Coronary artery (tissue), 2 donors: ENCODE data around the gene DUSP18.
A peak's percentile ranks its signal among the peaks of the same experiment; 100 is the strongest.
"Not testable (repeated sequence)": the region's sequence is repeated elsewhere in the genome, so short reads cannot be mapped to it uniquely, and the experiment has no call there.

Source experiments
- DNase-seq: peaks from one replicate; pipeline ENCODE4 v3.0.0-alpha.2; 2017; ENCODE audit warnings: low spot score
- H3K27ac ChIP-seq, 2 donors: fragments of 200-600 bp; sonication (generic); one replicate each; pipeline ENCODE4 v1.5.1; 2016 to 2019
- H3K4me3 ChIP-seq: fragments of 200-600 bp; sonication (generic); 2 replicates; pipeline ENCODE4 v1.5.1; 2016; ENCODE audit warnings: mild to moderate bottlenecking, moderate library complexity
- TF ChIP-seq, protein P1 (sequence below): fragments of 200-600 bp; sonication (generic); IDR thresholded peaks from one replicate; pipeline ENCODE4 v1.5.1; 2019; ENCODE audit warnings: antibody characterized with exemption

The DUSP18 gene

DNA sequence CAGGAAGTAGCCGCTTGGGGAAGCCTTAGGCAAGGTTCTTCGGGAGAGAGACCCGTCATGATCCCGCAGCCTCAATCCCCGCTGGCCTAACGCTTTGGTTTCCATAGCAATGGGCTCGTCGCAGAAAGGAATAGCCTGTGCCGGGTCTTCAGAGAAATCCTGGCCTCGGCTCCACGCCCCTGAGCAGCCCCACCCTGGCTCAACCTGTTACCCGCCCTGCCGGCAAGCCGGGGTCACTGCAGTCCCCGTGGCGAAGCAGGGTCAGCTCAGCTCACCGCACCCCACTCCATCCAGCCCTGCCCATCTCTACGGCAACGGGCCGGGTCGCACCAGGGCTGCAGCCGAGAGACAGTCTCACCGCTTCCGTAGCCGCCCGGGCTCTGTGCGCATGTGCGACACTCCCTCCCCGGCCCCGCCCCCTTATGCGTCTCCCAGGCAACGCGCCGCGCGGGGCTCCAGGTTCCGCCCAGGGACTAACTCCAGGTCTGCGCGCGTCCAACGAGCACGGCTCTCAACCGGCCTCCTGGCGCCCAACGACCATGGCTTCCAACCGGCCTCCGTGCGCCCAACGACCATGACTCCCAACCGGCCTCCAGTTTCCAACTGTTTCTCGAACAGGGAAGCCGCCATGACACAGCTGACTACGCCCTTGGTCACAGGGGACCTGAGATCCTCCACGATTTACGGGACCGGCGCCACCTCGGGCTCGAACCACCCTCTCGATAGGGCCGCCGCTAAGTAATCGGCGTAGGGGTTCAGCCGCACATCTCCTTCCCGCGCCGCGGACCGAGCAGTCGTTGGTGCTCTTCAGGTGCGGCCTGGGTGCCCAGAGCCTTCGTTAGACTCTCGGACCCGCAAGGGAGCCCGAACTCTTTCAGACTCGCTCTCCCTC, at the start of gene DUSP18:
DUSP18 (minus strand) TSS at position 382 of the 892 bp plus-strand sequence. CDS start 3,872 bp downstream, outside the sequence.
- TF ChIP-seq, protein P1, sequence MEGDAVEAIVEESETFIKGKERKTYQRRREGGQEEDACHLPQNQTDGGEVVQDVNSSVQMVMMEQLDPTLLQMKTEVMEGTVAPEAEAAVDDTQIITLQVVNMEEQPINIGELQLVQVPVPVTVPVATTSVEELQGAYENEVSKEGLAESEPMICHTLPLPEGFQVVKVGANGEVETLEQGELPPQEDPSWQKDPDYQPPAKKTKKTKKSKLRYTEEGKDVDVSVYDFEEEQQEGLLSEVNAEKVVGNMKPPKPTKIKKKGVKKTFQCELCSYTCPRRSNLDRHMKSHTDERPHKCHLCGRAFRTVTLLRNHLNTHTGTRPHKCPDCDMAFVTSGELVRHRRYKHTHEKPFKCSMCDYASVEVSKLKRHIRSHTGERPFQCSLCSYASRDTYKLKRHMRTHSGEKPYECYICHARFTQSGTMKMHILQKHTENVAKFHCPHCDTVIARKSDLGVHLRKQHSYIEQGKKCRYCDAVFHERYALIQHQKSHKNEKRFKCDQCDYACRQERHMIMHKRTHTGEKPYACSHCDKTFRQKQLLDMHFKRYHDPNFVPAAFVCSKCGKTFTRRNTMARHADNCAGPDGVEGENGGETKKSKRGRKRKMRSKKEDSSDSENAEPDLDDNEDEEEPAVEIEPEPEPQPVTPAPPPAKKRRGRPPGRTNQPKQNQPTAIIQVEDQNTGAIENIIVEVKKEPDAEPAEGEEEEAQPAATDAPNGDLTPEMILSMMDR, result no peak
- DNase-seq, result peak; percentile 94
- peak within 1 kb of the TSS; percentile 92 for H3K4me3 ChIP-seq
- peak within 1 kb of the TSS; percentile 25 to 76 for H3K27ac ChIP-seq

DNA sequence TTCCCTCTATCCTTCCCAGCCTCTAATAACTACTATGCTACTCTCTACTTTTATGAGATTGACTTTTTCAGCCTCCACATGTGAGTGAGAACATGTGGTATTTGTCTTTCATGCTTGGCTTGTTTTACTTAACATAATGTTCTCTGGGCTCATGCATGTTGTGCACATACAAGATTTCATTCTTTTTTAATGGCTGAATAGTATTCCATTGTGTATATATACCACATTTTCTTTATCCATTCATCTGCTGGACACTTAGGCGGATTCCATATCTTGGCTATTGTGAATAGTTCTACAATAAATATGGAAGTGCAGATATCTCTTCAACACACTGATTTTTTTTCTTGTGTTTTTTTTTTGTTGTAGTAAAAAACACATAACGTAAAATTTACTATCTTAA, 46.4 kb upstream of the DUSP18 start:
- Histone ChIP-seq H3K27ac (no peak overlapping the region), H3K4me3 (no peak overlapping the region)
- no peak for DNase-seq
- TF ChIP-seq, protein P1, result no peak

DNA sequence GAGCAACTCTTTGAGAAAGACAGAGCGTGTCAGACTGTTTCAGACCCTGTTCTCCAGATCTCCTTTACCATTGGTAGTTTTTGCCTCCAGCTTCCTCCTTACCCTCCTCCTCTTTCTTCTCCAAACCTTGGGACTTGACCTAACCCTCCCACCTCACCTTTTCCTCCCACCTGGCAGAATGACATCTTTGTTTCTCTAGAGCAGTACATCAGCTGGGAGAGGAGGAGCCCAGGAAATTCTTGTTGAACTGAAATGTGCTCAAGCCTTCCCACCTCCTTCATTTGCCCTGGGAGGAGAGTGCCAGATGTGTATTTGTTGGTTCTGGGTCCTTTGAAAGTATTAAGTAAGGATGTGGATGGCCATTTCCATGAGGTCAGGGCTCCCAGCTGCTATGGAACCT, 44.4 kb upstream of the DUSP18 start:
- H3K4me3 ChIP-seq, result no peak overlapping the region
- TF ChIP-seq, protein P1, result no peak

DNA sequence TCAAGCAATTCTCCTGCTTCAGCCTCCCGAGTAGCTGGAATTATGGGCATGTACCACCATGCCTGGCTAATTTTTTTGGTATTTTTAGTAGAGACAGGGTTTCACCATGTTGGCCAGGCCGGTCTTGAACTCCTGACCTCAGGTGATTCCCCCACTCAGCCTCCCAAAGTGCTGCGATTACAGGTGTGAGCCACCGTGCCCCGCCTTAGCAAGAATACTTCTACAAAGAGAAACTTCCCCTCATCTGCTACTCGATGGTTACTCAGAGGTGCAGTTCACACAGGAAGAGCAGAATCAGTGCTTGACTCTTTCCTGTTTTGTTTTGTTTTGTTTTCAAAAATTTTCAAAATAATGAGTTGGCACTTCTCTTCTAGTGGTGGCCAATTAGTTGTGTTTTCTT, 42.3 kb upstream of the DUSP18 start:
- not testable (repeated sequence) for H3K4me3 ChIP-seq, DNase-seq, H3K27ac ChIP-seq

More for the DNA sequence above, 44.4 kb upstream of the DUSP18 start:
- H3K27ac ChIP-seq, result no peak overlapping the region
- DNase-seq, result no peak

DNA sequence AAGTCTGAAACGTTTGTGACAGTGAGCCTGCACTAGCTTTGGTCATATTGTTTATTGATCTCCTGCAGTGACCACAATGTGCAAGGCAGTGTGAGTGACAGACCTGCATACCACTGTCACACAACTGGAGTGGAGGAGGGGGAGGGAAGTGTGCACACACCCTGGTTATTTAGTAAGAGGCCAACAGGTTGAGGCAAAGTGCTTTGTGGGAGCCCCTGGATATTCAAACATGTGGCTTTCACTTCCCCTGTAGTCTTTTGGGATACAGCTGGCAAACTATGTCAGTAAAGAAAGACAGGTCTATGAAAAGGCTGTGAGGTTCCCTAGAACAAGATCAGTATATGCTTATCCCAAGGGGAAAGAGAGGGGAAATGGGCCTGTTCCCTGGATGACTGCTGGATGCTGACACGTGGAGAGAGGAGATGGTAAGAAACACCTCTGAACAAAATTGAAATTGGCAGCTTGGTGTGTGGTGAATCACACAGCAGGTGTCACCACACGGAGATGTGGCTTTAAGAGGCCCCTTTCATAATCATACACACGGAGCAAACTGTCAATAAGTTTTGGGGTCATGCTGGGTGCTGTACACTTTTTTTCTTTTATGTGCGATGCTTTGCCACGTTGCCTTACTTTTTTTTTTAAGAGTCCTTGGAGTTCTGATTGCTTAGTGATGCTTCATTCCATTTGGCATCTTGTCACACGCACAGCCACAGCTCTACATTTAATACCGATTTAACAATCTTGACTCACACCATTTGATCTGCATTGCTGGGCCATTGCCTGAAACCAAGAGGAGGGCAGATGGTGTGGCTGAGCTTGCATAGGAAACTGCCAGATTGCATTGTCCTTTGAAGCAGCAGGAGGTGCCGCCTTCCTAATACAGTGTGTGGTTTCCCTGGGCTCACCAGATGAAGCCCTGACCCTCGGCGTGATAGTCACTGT, 38.3 kb upstream of the DUSP18 start:
- H3K27ac ChIP-seq, result no peak overlapping the region
- TF ChIP-seq, protein P1, result no peak
- DNase-seq, result no peak
- H3K4me3 ChIP-seq, result no peak overlapping the region

DNA sequence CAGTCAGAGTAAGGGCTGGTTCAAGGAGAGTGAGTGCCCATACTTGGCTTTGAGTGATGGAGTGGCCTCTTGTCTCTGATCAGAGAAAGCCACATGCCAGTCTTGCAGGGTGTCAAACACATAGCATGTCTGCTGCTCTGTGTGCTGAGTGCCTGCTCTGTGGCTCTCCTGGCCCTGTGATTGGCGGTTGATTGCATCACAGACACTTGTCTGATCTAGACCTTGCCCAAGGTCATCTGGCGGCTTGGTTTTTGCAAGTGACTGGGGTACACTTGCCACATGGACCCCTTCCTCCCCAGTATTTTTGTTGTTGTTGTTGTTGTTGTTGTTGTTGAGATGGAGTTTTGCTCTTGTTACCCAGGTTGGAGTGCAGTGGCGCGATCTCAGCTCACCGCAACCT, 37.3 kb upstream of the DUSP18 start:
- TF ChIP-seq, protein P1, result no peak
- Histone ChIP-seq H3K27ac (no peak overlapping the region), H3K4me3 (no peak overlapping the region)
- DNase-seq, result no peak

DNA sequence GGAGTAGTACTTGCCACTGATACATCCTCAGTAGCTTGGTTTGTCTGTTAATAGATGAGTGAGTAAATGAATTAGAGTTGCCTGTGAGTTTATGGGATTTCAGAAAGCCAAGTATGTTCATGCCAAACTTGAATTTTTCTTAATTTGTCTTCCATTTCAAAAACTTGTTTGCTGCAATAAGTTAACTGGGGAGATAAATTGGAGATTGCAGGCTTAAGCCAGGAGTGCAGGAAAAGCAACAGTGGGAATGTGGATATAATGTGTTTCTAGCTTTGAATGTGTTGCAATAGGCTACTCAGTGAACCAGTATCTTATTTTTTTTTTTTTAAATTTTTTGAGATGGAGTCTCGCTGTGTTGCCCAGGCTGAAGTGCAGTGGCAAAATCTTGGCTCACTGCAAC, 35.2 kb upstream of the DUSP18 start:
- no peak for DNase-seq
- Histone ChIP-seq H3K27ac (no peak overlapping the region), H3K4me3 (no peak overlapping the region)
- TF ChIP-seq, protein P1, result no peak
